K562 (cell line): ENCODE data around the gene ZCCHC24. TPM values are rescaled to one million over a fixed set of nuclear protein-coding genes. Genes with fewer than 3 reads are reported as not detected.

Source experiments
- C11orf30 ChIP-seq: fragments of 450-650 bp; IDR thresholded peaks from 2 replicates; pipeline ENCODE4 v1.6.1; 2016; ENCODE audit warnings: low read depth, mild to moderate bottlenecking
- DIDO1 ChIP-seq: fragments of 450-650 bp; IDR thresholded peaks from 2 replicates; pipeline ENCODE4 v1.6.1; 2016; ENCODE audit warnings: low read depth, missing biosample characterization, missing genetic modification characterization
- NRF1 ChIP-seq, 2 experiments: fragments of 450-650 bp; IDR thresholded peaks in 1 of 2; conservative IDR thresholded peaks in 1 of 2; 2 replicates each; pipeline ENCODE4 v1.6.1; 2014; ENCODE audit warnings: mild to moderate bottlenecking in 2 of 2
- ZBTB17 ChIP-seq: fragments of 450-650 bp; formaldehyde crosslinking; IDR thresholded peaks from 2 replicates; pipeline ENCODE4 v1.4.0; 2020; ENCODE audit warnings: mild to moderate bottlenecking
- ZNF134 ChIP-seq: fragments of 250-450 bp; sonication (Bioruptor Pico); conservative IDR thresholded peaks from 2 replicates; pipeline ENCODE4 v1.4.0; 2020
- ZNF23 ChIP-seq: fragments of 250-450 bp; sonication (Bioruptor Pico); IDR thresholded peaks from 2 replicates; pipeline ENCODE4 v1.4.0; 2020; ENCODE audit warnings: mild to moderate bottlenecking
- ZNF780A ChIP-seq: fragments of 250-450 bp; sonication (Bioruptor Pico); IDR thresholded peaks from 2 replicates; pipeline ENCODE4 v1.5.0; 2021; ENCODE audit warnings: mild to moderate bottlenecking
- polyA plus RNA-seq, 8 experiments: library from polyadenylated mRNA; depleted of rRNA in 4 of 8; stranded (reverse) in 5 of 8; unstranded in 3 of 8; fragments of >200 nt; fragmentation: Nextera tagmentation in 2 of 8; fragmentation: Illumina TruSeq in 1 of 8; extraction: Ambion mirVana in 2 of 8; extraction: Trizol in 1 of 8; gene quantifications; 2 replicates each; pipeline versions ENCODE4 v1.2.1 to v1.2.3, GENCODE V29; 2011 to 2014; ENCODE audit warnings: inconsistent platforms in 1 of 8, missing spikeins in 1 of 8
- total RNA-seq, 7 experiments: library from RNA; depleted of rRNA in 6 of 7; stranded (reverse); fragments of >200 nt in 6 of 7; fragmentation: Illumina TruSeq in 2 of 7; extraction: Trizol in 2 of 7; gene quantifications; 2 replicates each; pipeline versions ENCODE4 v1.2.1 to v1.2.3, GENCODE V29; 2011 to 2021; ENCODE audit warnings: low replicate concordance in 1 of 7
- TF ChIP-seq, protein P1 (sequence below), 2 experiments: fragments of 450-650 bp; formaldehyde crosslinking in 1 of 2; IDR thresholded peaks; 2 replicates each; pipeline versions ENCODE4 v1.4.0 to v1.6.1; 2014 to 2020; ENCODE audit warnings: mild to moderate bottlenecking in 2 of 2, borderline replicate concordance in 1 of 2, low read depth in 1 of 2
- TF ChIP-seq, protein P2 (sequence below), 3 experiments: fragments of 200-800 bp in 1 of 3; fragments of 250-450 bp in 1 of 3; fragments of 450-650 bp in 1 of 3; sonication (Bioruptor Pico) in 1 of 3; sonication (Bioruptor generic) in 1 of 3; formaldehyde crosslinking in 1 of 3; IDR thresholded peaks; 2 replicates each; pipeline versions ENCODE4 v1.6.1 to v1.8.0; 2016 to 2022; ENCODE audit warnings: mild to moderate bottlenecking in 2 of 3, missing genetic modification characterization in 2 of 3, missing compliant biosample characterization in 1 of 3, moderate library complexity in 1 of 3
- TF ChIP-seq, protein P3 (sequence below): fragments of 450-650 bp; IDR thresholded peaks from 2 replicates; pipeline ENCODE4 v1.6.1; 2016

The ZCCHC24 gene
- total and polyA plus RNA-seq, 9 of the 15 experiments (the other 6 are each of a cell fraction or from before 2014, with no cell fraction given) = 0.84 to 11.0 (median 4.6) TPM

DNA sequence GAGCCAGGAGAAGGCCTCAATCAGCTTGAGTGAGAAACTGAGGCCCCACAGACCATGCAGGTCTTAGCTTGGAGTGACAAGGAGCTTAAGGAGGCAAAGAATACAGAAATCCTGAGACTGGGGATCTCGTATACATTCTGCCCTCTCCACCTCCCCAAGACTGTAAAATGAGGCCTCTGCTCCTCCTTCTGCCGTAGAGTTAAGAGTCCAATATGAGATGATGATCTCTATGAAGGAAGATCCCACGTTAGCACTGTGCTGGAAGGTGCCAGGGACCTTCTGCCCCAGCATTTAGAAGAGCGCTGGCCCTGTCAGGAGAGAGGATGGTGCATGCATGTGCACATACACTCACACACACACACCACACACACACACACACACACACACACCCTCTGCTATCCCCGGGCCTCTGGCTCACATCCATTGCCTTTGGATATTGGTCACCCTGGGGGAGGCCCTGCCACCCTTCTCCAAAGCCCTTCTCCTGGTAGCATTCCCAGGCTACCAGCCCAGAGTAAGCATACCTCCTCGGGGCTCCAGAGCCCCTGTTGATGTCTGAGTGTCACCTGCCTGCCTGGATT is 15.0 kb downstream of the ZCCHC24 start (continued):
- TF ChIP-seq, protein P1, sequence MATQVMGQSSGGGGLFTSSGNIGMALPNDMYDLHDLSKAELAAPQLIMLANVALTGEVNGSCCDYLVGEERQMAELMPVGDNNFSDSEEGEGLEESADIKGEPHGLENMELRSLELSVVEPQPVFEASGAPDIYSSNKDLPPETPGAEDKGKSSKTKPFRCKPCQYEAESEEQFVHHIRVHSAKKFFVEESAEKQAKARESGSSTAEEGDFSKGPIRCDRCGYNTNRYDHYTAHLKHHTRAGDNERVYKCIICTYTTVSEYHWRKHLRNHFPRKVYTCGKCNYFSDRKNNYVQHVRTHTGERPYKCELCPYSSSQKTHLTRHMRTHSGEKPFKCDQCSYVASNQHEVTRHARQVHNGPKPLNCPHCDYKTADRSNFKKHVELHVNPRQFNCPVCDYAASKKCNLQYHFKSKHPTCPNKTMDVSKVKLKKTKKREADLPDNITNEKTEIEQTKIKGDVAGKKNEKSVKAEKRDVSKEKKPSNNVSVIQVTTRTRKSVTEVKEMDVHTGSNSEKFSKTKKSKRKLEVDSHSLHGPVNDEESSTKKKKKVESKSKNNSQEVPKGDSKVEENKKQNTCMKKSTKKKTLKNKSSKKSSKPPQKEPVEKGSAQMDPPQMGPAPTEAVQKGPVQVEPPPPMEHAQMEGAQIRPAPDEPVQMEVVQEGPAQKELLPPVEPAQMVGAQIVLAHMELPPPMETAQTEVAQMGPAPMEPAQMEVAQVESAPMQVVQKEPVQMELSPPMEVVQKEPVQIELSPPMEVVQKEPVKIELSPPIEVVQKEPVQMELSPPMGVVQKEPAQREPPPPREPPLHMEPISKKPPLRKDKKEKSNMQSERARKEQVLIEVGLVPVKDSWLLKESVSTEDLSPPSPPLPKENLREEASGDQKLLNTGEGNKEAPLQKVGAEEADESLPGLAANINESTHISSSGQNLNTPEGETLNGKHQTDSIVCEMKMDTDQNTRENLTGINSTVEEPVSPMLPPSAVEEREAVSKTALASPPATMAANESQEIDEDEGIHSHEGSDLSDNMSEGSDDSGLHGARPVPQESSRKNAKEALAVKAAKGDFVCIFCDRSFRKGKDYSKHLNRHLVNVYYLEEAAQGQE (IDR thresholded peaks at IDR 0.05; ENCODE audit: borderline replicate concordance) = no peak
- TF ChIP-seq, protein P1 (CRISPR knock-in tag; IDR thresholded peaks at IDR 0.05; ENCODE audit: low read depth) = no peak
- TF ChIP-seq ZNF134 = no peak
- TF ChIP-seq, protein P2, sequence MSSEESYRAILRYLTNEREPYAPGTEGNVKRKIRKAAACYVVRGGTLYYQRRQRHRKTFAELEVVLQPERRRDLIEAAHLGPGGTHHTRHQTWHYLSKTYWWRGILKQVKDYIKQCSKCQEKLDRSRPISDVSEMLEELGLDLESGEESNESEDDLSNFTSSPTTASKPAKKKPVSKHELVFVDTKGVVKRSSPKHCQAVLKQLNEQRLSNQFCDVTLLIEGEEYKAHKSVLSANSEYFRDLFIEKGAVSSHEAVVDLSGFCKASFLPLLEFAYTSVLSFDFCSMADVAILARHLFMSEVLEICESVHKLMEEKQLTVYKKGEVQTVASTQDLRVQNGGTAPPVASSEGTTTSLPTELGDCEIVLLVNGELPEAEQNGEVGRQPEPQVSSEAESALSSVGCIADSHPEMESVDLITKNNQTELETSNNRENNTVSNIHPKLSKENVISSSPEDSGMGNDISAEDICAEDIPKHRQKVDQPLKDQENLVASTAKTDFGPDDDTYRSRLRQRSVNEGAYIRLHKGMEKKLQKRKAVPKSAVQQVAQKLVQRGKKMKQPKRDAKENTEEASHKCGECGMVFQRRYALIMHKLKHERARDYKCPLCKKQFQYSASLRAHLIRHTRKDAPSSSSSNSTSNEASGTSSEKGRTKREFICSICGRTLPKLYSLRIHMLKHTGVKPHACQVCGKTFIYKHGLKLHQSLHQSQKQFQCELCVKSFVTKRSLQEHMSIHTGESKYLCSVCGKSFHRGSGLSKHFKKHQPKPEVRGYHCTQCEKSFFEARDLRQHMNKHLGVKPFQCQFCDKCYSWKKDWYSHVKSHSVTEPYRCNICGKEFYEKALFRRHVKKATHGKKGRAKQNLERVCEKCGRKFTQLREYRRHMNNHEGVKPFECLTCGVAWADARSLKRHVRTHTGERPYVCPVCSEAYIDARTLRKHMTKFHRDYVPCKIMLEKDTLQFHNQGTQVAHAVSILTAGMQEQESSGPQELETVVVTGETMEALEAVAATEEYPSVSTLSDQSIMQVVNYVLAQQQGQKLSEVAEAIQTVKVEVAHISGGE (CRISPR knock-in tag; IDR thresholded peaks at IDR 0.05) = no peak
- TF ChIP-seq ZNF23 (CRISPR knock-in tag) = no peak
- TF ChIP-seq ZBTB17 (CRISPR knock-in tag) = no peak
- TF ChIP-seq, protein P3, sequence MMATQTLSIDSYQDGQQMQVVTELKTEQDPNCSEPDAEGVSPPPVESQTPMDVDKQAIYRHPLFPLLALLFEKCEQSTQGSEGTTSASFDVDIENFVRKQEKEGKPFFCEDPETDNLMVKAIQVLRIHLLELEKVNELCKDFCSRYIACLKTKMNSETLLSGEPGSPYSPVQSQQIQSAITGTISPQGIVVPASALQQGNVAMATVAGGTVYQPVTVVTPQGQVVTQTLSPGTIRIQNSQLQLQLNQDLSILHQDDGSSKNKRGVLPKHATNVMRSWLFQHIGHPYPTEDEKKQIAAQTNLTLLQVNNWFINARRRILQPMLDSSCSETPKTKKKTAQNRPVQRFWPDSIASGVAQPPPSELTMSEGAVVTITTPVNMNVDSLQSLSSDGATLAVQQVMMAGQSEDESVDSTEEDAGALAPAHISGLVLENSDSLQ = no peak
- no peak for TF ChIP-seq C11orf30
- TF ChIP-seq ZNF780A (CRISPR knock-in tag) = no peak
- no peak for TF ChIP-seq DIDO1 (tag)
- no peak for TF ChIP-seq NRF1 (conservative IDR thresholded peaks at IDR 0.05 in 1 of 2, IDR thresholded peaks at IDR 0.05 in 1 of 2)
